Keratinocyte (primary cell): ENCODE measurements around the gene MRC2.

Experiments used
- EZH2 ChIP-seq: IDR thresholded peaks from one replicate; pipeline ENCODE4 v1.6.1; 2012; ENCODE audit warnings: inconsistent platforms, mild to moderate bottlenecking, low read length, moderate library complexity
- TF ChIP-seq, protein P1 (sequence below), 3 experiments: IDR thresholded peaks in 1 of 3; conservative IDR thresholded peaks in 1 of 3; optimal IDR thresholded peaks in 1 of 3; 2 replicates in 2 of 3; 3 replicates in 1 of 3; pipeline versions ENCODE3 to v1.5.1; 2011; ENCODE audit warnings: low read length in 3 of 3, mild to moderate bottlenecking in 3 of 3, moderate library complexity in 2 of 3, control low read depth in 1 of 3, inconsistent platforms in 1 of 3; ENCODE audit not compliant: insufficient read depth in 2 of 3; ENCODE audit errors: extremely low read depth in 1 of 3

- TF ChIP-seq EZH2, result no peak
- TF ChIP-seq, protein P1, sequence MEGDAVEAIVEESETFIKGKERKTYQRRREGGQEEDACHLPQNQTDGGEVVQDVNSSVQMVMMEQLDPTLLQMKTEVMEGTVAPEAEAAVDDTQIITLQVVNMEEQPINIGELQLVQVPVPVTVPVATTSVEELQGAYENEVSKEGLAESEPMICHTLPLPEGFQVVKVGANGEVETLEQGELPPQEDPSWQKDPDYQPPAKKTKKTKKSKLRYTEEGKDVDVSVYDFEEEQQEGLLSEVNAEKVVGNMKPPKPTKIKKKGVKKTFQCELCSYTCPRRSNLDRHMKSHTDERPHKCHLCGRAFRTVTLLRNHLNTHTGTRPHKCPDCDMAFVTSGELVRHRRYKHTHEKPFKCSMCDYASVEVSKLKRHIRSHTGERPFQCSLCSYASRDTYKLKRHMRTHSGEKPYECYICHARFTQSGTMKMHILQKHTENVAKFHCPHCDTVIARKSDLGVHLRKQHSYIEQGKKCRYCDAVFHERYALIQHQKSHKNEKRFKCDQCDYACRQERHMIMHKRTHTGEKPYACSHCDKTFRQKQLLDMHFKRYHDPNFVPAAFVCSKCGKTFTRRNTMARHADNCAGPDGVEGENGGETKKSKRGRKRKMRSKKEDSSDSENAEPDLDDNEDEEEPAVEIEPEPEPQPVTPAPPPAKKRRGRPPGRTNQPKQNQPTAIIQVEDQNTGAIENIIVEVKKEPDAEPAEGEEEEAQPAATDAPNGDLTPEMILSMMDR (optimal IDR thresholded peaks at IDR 0.05 in 1 of 3, IDR thresholded peaks at IDR 0.05 in 1 of 3, conservative IDR thresholded peaks at IDR 0.05 in 1 of 3; ENCODE audit: extremely low read depth in 1 of 3, insufficient read depth in 2 of 3, low read length in 3 of 3), result no peak
These were observed 701 bp upstream of the MRC2 start for GRCh38 chr17:62626719-62627218.
